Prostate gland (tissue), 2 donors: Measurements from ENCODE around the gene ZKSCAN3.

ENCODE experiments used
- POLR2A ChIP-seq: fragments of 450-650 bp; IDR thresholded peaks from one replicate; pipeline ENCODE4 v1.6.1; 2016; ENCODE audit warnings: antibody characterized with exemption, mild to moderate bottlenecking
- POLR2AphosphoS5 ChIP-seq: sonication (generic); formaldehyde crosslinking; IDR thresholded peaks from one replicate; pipeline ENCODE4 v1.6.1; 2017; ENCODE audit warnings: antibody characterized with exemption
- TF ChIP-seq, protein P1 (sequence below), 4 experiments: fragments of 200-600 bp in 2 of 4; fragments of 450-650 bp in 2 of 4; sonication (generic) in 2 of 4; IDR thresholded peaks; 1 replicate in 3 of 4; 2 replicates in 1 of 4; pipeline ENCODE4 v1.5.1; 2016 to 2019; ENCODE audit warnings: antibody characterized with exemption in 4 of 4, mild to moderate bottlenecking in 2 of 4, moderate library complexity in 2 of 4

DNA sequence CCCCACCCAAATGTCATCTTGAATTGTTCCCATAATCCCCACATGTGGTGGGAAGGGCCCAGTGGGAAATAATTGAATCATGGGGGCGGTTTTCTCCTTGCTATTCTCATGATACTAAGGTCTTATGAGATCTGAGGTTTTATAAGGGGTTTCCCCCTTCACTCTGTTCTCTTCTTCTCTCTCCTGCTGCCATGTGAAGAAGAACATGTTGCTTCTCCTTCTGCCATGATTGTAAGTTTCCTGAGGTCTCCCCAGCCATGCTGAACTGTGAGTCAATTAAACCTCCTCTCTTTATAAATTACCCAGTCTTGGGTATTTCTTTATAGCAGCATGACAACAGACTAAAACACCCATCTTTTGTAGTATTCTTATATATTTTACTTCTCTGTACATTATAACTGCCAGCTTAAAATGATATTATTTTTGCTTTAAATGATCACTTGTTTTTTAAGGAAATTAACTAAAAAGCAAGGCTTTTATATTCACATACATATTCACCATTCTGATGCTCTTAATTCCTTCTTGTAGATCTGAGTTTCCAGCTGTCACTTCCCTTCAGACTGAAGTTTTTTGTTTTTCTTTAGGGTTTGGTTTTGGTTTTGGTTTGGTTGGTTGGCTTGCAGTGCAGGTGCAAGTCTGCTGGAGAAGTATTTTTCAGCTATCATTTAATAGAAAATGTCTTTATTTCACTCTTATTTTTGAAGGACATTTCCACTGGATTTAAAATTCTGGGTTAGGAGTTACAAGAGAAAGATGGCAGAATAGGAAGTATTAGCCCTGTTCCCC is 9.2 kb upstream of the ZKSCAN3 start:
- TF ChIP-seq POLR2A (no peak), POLR2AphosphoS5 (no peak)
- TF ChIP-seq, protein P1, sequence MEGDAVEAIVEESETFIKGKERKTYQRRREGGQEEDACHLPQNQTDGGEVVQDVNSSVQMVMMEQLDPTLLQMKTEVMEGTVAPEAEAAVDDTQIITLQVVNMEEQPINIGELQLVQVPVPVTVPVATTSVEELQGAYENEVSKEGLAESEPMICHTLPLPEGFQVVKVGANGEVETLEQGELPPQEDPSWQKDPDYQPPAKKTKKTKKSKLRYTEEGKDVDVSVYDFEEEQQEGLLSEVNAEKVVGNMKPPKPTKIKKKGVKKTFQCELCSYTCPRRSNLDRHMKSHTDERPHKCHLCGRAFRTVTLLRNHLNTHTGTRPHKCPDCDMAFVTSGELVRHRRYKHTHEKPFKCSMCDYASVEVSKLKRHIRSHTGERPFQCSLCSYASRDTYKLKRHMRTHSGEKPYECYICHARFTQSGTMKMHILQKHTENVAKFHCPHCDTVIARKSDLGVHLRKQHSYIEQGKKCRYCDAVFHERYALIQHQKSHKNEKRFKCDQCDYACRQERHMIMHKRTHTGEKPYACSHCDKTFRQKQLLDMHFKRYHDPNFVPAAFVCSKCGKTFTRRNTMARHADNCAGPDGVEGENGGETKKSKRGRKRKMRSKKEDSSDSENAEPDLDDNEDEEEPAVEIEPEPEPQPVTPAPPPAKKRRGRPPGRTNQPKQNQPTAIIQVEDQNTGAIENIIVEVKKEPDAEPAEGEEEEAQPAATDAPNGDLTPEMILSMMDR (IDR thresholded peaks at IDR 0.05) = no peak
